Astrocyte of the hippocampus (primary cell): ENCODE data around the gene PCDHB14.
A peak's percentile ranks its signal among the peaks of the same experiment; 100 is the strongest.
"Not testable (repeated sequence)": the region's sequence is repeated elsewhere in the genome, so short reads cannot be mapped to it uniquely, and the experiment has no call there.

Source experiments
- DNase-seq: peaks from one replicate; pipeline ENCODE4 v3.0.0; 2011; ENCODE audit warnings: low read depth, low spot score

The PCDHB14 gene

DNA sequence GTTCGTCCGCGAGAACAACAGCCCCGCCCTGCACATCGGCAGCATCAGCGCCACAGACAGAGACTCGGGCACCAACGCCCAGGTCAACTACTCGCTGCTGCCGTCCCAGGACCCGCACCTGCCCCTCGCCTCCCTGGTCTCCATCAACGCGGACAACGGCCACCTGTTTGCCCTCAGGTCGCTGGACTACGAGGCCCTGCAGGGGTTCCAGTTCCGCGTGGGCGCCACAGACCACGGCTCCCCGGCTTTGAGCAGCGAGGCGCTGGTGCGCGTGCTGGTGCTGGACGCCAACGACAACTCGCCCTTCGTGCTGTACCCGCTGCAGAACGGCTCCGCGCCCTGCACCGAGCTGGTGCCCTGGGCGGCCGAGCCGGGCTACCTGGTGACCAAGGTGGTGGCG lies 12.9 kb upstream of the PCDHB14 start:
- not testable (repeated sequence) for DNase-seq

GRCh38 chr5:141210849-141211248 lies 12.3 kb upstream of the PCDHB14 start:
- not testable (repeated sequence) for DNase-seq

DNA sequence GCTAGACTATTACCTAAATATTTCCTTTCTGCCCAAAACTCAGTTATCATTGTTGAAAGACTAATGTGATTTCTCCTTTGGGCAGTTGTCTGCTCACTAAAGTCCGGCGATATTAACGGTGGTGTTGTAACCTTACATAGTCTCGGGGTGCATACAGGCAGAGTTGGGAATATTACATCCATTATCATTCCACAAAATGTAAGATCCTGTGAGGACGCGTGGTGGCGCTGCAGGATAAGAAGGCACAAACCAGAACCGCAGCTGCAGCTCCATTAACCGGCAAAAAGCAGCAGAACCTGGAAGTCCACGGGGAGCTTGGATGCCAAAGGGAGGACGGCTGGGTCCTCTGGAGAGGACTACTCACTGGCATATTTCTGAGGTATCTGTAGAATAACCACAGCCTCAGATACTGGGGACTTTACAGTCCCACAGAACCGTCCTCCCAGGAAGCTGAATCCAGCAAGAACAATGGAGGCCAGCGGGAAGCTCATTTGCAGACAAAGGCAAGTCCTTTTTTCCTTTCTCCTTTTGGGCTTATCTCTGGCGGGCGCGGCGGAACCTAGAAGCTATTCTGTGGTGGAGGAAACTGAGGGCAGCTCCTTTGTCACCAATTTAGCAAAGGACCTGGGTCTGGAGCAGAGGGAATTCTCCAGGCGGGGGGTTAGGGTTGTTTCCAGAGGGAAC lies 9.3 kb upstream of the PCDHB14 start, which contains the start of gene PCDHB13:
Gene PCDHB13 (plus strand): TSS at position 264 of the 684 bp plus-strand sequence. CDS start 205 bp downstream, at position 469.
- peak; percentile 23 for DNase-seq

GRCh38 chr5:141214583-141214982 lies 8.6 kb upstream of the PCDHB14 start:
- DNase-seq = not testable (repeated sequence)

DNA sequence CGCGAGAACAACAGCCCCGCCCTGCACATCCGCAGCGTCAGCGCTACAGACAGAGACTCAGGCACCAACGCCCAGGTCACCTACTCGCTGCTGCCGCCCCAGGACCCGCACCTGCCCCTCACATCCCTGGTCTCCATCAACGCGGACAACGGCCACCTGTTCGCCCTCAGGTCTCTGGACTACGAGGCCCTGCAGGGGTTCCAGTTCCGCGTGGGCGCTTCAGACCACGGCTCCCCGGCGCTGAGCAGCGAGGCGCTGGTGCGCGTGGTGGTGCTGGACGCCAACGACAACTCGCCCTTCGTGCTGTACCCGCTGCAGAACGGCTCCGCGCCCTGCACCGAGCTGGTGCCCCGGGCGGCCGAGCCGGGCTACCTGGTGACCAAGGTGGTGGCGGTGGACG lies 7.6 kb upstream of the PCDHB14 start:
- DNase-seq = not testable (repeated sequence)

DNA sequence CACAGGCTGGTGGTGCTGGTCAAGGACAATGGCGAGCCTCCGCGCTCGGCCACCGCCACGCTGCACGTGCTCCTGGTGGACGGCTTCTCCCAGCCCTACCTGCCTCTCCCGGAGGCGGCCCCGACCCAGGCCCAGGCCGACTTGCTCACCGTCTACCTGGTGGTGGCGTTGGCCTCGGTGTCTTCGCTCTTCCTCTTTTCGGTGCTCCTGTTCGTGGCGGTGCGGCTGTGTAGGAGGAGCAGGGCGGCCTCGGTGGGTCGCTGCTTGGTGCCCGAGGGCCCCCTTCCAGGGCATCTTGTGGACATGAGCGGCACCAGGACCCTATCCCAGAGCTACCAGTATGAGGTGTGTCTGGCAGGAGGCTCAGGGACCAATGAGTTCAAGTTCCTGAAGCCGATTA lies 7.1 kb upstream of the PCDHB14 start:
- DNase-seq = not testable (repeated sequence)

- DNase-seq = not testable (repeated sequence)
These were observed 1.7 kb downstream of the PCDHB14 start for GRCh38 chr5:141224844-141225243.

GRCh38 chr5:141225421-141225820 lies 2.3 kb downstream of the PCDHB14 start:
- not testable (repeated sequence) for DNase-seq

GRCh38 chr5:141234109-141234667 lies 11.0 kb downstream of the PCDHB14 start:
- peak; percentile 11 for DNase-seq

DNA sequence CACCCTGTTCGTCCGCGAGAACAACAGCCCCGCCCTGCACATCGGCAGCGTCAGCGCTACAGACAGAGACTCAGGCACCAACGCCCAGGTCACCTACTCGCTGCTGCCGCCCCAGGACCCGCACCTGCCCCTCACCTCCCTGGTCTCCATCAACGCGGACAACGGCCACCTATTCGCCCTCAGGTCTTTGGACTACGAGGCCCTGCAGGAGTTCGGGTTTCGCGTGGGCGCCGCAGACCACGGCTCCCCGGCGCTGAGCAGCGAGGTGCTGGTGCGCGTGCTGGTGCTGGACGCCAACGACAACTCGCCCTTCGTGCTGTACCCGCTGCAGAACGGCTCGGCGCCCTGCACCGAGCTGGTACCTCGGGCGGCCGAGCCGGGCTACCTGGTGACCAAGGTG lies 12.8 kb downstream of the PCDHB14 start:
- not testable (repeated sequence) for DNase-seq

GRCh38 chr5:141236516-141237313 lies 13.6 kb downstream of the PCDHB14 start:
- no peak for DNase-seq

GRCh38 chr5:141241496-141241895 lies 18.4 kb downstream of the PCDHB14 start:
- DNase-seq = no peak

DNA sequence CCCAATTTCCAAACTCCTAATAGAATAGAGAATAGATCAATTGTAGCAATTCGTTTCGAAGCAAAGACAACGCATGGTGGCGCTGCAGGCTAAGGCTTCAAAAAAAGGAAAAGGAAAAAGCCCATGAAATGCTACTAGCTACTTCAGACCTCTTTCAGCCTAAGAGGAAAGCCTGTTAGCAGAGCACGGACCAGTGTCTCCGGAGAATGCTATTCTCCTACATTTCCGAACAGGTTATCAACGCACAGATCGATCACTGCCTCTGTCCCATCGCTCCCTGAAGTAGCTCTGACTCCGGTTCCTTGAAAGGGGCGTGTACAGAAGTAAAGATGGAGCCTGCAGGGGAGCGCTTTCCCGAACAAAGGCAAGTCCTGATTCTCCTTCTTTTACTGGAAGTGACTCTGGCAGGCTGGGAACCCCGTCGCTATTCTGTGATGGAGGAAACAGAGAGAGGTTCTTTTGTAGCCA lies 22.1 kb downstream of the PCDHB14 start, which contains the start of gene PCDHB15:
Gene PCDHB15 (plus strand): TSS at position 146 of the 468 bp plus-strand sequence. CDS start 184 bp downstream, at position 330.
- no peak for DNase-seq

DNA sequence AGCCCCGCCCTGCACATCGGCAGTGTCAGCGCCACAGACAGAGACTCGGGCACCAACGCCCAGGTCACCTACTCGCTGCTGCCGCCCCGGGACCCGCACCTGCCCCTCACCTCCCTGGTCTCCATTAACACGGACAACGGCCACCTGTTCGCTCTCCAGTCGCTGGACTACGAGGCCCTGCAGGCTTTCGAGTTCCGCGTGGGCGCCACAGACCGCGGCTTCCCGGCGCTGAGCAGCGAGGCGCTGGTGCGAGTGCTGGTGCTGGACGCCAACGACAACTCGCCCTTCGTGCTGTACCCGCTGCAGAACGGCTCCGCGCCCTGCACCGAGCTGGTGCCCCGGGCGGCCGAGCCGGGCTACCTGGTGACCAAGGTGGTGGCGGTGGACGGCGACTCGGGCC lies 23.8 kb downstream of the PCDHB14 start:
- DNase-seq = not testable (repeated sequence)

DNA sequence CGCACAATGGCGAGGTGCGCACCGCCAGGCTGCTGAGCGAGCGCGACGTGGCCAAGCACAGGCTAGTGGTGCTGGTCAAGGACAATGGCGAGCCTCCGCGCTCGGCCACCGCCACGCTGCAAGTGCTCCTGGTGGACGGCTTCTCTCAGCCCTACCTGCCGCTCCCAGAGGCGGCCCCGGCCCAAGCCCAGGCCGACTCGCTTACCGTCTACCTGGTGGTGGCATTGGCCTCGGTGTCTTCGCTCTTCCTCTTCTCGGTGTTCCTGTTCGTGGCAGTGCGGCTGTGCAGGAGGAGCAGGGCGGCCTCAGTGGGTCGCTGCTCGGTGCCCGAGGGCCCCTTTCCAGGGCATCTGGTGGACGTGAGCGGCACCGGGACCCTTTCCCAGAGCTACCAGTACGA lies 24.3 kb downstream of the PCDHB14 start:
- not testable (repeated sequence) for DNase-seq

- DNase-seq = no peak
These were observed 27.4 kb downstream of the PCDHB14 start for GRCh38 chr5:141250576-141250975.

- no peak for DNase-seq
These were observed 35.3 kb downstream of the PCDHB14 start for GRCh38 chr5:141258464-141258863.

- DNase-seq = no peak
These were observed 35.8 kb downstream of the PCDHB14 start for GRCh38 chr5:141258948-141259347.

- DNase-seq = peak; percentile 7
These were observed 37.5 kb downstream of the PCDHB14 start for GRCh38 chr5:141260458-141261237.

GRCh38 chr5:141261238-141261546 lies 38.0 kb downstream of the PCDHB14 start:
- DNase-seq = no peak

GRCh38 chr5:141269195-141269594 lies 46.1 kb downstream of the PCDHB14 start:
- DNase-seq = no peak

DNA sequence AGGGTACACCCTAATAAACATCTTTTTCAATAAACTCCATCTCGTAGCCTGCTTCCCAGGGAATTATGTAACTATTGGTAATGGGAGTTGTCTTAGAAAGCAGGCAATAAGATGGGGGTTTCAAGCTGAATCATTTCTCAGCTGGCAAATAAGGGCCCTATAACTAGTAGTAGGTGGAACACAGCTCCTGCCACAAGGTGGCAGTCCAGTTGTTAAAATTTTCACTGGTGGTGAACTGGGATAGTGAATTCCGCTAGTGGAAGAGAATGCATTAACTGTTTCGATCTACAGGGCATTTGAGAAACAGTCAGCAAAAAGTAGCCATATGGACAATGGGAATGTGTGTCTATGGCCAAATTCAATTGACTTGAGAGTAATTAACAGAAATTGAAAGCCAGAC lies 49.8 kb downstream of the PCDHB14 start:
- DNase-seq = no peak
